GM12875 (cell line): ENCODE results near the gene SASH3.
"Not testable (repeated sequence)": the region's sequence is repeated elsewhere in the genome, so short reads cannot be mapped to it uniquely, and the experiment has no call there.

ENCODE experiments used
- H3K4me3 ChIP-seq: one replicate; pipeline ENCODE4 v1.5.1; 2011; ENCODE audit warnings: low read depth, low read length, control low read depth
- TF ChIP-seq, protein P1 (sequence below): IDR thresholded peaks from 2 replicates; pipeline ENCODE4 v1.5.1; 2011; ENCODE audit warnings: low read depth, mild to moderate bottlenecking, control low read depth, inconsistent platforms, low read length, moderate library complexity, borderline replicate concordance; ENCODE audit not compliant: insufficient read depth

The SASH3 gene

DNA sequence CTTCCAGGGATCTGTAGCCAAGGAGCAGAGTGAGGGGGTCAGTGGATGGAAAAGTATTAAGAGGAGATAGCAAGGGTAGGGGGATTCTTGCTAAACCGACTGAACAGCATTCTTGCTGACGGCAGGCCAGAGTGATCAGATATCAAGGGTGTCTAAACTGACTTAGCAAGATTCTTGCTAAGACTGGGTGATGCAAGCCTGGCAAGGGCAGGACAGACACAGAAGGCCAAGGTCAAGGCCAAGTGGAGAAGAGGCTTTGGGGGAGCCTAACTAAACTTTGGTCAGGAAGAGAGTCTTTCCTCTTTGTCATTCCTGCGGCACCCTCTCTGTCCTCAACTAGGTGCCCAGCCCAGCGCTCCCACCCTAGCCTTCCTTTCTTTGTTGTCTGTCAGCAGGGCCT, 40.2 kb upstream of the SASH3 start:
- TF ChIP-seq, protein P1, sequence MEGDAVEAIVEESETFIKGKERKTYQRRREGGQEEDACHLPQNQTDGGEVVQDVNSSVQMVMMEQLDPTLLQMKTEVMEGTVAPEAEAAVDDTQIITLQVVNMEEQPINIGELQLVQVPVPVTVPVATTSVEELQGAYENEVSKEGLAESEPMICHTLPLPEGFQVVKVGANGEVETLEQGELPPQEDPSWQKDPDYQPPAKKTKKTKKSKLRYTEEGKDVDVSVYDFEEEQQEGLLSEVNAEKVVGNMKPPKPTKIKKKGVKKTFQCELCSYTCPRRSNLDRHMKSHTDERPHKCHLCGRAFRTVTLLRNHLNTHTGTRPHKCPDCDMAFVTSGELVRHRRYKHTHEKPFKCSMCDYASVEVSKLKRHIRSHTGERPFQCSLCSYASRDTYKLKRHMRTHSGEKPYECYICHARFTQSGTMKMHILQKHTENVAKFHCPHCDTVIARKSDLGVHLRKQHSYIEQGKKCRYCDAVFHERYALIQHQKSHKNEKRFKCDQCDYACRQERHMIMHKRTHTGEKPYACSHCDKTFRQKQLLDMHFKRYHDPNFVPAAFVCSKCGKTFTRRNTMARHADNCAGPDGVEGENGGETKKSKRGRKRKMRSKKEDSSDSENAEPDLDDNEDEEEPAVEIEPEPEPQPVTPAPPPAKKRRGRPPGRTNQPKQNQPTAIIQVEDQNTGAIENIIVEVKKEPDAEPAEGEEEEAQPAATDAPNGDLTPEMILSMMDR: no peak
- no peak overlapping the region for H3K4me3 ChIP-seq

DNA sequence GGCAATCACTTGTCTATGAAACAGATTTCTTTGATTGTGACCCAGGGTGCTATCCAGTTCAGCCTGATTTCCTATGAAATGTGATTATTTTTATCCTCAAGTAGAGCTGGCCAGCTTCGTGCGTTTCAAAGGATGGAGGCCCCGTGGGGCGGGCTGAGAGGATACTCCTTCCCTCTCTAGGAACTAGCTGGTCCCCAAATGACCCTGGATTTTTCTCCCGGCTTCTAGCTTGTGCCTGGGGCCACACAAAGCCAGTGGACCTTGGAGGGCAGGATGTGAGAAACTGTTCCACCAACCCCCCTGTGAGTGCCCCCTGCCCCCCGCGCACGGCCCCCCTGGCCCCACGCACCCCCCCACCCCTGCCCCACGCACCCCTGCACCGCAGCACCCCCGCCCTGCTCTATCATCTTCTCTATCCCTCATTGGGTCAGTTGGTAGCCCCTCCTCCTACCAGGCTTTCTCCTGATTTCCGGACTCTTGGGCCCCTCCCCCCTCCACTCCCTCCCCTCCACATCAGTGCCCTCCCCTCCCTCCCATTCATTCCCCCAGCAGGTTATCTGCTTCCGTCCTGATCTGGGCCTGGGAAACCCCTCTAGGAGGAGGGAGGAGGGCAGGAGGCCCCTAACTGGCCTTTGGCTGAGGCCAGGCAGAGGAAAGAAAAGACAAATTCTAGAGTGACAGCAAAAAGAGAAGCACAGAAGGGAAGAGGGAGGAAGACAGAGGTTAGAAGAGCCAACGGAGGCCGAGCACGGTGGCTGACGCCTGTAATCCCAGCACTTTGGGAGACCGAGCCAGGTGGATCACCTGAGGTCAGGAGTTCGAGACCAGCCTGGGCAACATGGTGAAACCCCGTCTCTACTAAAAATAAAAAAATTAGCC, 37.6 kb upstream of the SASH3 start:
- TF ChIP-seq, protein P1: no peak
- H3K4me3 ChIP-seq: no peak overlapping the region

DNA sequence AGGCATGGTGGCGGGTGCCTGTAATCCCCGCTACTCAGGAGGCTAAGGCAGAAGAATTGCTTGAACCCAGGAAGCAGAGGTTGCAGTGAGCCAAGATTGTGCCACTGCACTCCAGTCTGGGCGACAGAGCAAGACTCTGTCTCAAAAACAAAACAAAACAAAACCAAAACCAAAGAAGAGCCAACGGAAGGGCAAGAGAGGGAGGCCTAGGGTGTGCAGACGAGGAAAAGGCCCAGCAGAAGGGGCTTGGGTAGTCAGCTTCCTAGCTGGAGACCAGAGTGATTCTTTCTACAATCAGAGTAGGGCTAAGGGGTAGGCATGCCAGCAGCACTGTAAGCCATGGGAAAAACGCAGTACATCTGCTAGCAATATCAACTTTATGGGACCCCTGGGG, 37.0 kb upstream of the SASH3 start:
- not testable (repeated sequence) for H3K4me3 ChIP-seq

- no peak overlapping the region for H3K4me3 ChIP-seq
- TF ChIP-seq, protein P1: no peak
Measured at GRCh38 chrX:129743821-129744220, 35.9 kb upstream of the SASH3 start.

- H3K4me3 ChIP-seq: no peak overlapping the region
- TF ChIP-seq, protein P1: no peak
Measured at GRCh38 chrX:129744861-129745321, 34.9 kb upstream of the SASH3 start.

- H3K4me3 ChIP-seq: no peak overlapping the region
- TF ChIP-seq, protein P1: no peak
Measured at GRCh38 chrX:129746557-129747470, 32.9 kb upstream of the SASH3 start.

DNA sequence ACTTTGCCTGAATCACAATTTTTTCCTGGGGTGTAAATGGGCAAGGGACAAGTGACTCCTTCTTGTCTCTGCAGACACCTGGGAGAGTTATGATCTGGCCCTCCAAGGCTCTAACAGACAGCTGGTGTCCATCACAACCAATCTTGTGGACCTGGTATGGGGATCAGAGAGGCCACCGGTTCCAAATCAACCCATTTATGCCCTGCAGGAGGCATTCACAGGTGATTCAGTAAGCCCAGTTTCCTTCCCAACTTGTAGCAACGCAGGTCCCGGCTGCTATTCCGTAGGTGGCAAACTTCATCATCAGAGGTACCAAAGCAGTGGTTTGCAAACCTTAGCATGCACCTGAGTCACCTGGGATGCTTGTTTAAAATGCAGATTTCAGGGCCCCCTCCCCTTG, 32.2 kb upstream of the SASH3 start:
- no peak overlapping the region for H3K4me3 ChIP-seq
- TF ChIP-seq, protein P1: no peak
